GM18868 (cell line): ENCODE results near the gene OR6B3.

Source experiments
- ATAC-seq: cut with Tn5 transposase; IDR thresholded peaks from one replicate; pipeline ENCODE4 v1.9.1; 2021; ENCODE audit warnings: mild to moderate bottlenecking, moderate library complexity; ENCODE audit not compliant: unreplicated experiment

Gene OR6B3

DNA sequence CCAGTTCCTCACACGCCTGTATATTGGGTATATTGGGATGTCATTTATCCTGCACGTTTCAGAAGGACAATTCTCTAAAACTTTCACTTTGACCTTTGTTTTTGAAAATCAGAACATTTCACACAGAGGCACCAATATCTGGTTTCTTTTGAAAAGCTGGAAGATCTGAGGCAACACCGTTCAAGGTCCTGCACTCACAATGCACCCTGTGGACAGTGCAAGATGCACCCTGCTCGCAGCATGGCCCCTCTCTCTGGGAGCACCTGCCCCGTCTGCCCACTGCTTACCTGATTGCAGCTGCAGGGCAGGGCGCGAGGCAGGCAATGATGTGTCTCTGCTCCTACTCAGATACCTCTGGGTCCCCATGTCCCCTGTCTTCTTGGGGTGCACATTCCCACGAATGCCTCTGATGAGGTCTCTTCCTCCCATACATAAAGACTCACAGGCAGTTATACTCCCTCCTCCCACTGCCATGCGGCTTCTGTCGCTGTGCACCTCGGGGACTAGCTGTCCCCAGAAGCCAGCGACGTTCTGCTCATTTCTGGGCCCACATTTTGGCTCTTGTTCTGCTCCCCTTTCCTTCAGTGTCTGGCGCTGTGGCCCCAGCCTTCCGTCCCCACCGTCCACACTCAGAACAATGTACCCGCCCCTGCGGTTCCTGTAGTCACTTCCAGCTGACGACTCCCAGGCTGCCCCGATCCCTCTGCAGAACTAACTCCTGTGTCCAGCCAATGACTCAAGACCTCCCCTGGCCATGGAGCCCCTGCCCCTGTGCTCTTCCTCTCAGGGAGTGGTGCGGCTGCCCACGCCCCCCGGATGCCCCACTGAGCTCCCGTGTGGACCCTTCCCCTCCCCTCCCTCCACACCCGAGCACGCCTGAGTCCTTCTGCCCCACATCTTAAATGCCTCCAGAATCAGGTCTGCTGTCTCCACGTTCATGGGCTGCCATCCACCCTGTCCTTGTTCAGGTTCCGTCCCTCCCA lies at the start of gene OR6B3:
Gene OR6B3 (minus strand): TSS at position 349 of the 983 bp plus-strand sequence.
- no peak for ATAC-seq

DNA sequence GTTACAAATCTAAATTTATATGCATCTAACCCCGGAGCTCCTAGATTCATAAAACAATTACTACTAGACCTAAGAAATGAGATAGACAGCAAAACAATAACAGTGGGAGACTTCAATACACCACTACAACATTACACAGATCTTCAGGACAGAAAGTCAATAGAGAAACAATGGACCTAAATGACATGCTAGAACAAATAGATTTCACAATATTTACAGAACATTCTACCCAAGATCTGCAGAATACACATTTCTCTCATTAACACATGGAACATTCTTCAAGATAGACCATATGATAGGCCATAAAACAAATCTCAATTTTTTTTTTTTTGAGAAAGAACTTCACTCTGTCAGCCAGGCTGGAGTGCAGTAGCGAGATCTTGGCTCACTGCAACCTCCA lies 45.0 kb upstream of the OR6B3 start:
- no peak for ATAC-seq

DNA sequence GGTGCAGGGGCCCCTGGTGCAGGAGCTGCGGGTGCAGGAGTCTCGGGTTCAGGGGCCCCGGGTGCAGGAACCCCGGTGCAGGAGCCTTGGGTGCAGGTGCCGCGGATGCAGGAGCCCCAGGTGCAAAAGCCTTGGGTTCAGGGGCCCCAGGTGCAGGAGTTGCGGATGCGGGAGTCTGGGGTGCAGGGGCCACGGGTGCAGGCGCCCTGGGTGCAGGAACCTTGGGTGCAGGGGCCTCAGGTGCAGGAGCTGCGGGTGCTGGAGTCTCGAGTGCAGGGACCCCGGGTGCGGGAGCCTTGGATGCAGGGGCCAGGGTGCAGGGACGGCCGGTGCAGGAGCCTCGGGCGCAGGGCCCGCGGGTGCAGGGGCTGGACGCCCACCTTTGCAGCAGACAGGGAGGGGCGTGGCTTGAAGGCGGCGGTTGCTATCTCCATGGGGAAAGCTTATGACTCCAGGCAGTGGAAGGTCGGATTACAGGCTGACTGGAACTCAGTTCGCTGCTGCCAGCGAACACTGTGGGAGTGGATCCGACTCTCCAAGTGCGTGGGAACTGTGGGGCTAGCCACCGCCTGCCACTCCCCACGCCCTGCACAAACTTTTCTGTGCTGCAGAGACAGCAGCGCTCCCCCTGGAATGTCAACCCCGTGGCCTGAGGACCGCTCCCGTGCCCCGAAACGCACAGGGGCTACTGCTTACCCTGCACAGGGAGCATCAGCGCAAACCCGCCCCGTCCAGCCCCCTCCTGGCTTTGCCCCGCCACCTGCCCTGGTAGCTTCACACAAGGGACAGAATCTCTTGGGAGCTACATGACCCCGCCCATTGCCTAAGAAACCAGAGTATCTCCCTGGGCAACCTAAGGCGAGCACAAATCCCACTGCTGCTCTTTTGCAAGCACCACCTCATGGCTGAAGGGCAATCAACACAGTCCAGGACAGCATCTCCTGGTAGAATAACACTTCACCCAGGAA lies 42.5 kb upstream of the OR6B3 start:
- ATAC-seq: no peak

DNA sequence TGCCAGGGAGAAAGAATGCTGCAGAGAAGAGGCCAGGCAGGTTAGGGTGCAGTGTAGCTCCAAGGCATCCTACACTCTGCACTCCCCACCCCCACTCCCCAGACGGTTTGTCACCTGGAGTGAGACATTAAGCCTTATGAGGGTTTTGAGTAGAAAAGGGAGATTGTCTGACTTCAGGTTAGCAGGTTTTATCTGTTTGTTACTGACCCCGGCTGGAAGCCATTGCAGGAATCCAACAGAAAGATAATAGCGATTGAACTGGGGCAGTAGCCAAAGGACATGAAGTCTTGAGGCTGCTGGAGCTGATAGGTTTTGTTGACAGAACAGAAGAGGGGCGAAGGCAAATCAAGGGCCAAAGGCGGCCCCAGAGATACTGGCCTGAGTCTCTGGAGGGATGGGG lies 36.0 kb upstream of the OR6B3 start:
- ATAC-seq: no peak

DNA sequence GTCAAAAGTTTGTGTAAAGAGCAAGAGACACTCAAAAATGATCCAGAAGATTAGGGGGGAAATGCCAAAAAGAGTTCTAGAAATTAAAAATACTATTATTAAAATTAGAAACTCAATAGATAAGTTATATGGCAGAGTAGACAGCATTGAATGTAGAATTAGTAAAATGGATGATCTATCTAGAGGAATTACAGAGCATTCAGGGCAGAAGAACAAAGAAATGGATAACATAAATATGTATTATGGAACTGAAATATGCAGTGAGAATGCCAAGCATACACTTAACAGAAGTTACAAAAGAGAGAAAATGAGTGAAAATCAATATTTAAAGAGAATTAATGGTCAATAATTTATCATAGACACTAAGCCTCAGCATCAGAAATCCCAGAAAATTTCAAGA lies 33.2 kb upstream of the OR6B3 start:
- ATAC-seq: no peak

DNA sequence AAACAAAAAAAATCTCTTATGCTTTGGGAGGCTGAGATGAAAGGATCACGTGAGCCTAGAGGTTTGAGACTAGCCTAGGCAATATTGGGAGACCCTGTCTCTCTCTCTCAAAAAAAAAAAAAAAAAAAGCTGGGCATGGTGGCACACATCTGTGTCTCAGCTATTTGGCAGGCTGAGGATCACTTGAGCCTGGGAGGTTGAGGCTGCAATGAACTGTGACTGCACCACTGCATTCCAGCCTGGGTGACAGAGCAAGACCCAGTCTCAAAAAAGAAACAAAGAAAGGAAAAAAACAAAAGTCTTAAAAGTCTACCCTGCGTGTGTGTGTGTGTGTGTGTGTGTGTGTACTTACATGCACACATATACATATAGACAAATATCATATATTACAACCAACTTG lies 25.3 kb upstream of the OR6B3 start:
- no peak for ATAC-seq

DNA sequence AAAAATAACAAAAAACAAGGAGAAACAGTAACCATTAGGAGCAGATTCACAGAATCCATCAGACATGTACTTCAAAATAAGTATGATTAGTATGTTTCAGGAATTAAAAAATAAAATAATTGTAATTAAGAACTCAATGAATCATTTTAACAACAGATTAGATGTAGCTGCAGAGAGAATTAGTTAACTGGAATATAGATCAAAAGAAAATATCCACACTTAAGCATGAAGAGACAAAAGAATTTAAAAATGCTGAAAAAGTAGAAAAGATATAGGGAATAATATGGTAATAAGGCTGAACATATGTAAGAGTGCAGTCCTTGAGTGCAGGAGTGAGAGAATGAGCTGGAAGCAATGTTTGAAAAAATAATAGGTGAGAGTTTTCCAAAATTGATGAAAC lies 24.1 kb upstream of the OR6B3 start:
- no peak for ATAC-seq

DNA sequence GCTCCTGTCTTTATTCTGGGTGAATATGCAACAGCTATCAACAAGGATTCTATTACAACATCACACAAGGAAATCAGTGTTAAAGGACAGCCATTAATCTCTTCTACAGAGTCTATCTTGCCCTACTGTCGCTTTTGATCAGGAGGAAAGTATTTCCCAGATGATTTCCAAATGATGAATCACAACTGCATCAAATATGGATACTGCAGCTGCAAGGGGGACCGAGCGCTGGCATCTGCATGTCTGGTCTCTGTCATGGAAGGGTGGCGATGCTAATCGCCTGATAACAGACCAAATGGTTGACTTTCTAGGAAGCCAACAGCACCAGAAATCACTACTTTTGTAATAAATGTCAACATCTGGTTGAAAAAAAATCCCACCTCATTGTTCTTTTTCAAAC lies 21.2 kb upstream of the OR6B3 start:
- no peak for ATAC-seq

DNA sequence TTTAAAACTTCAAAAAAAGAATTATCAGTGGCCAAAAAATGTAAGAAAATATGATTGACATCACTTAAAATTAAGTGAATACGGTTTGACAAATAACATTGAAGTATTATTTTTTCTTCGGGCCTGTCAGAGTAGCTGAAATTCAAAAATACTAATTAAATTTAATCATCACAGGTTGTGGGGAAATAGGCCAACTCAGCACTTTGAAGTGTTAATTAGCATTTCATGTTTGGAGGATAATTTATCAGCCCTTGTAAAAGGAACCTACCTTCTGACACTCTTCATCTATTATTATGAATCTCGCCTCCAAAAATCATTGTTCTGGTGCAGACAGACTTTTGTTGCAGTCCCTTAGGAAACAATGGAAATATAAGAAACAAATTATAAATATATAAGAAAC lies 17.6 kb upstream of the OR6B3 start:
- no peak for ATAC-seq

DNA sequence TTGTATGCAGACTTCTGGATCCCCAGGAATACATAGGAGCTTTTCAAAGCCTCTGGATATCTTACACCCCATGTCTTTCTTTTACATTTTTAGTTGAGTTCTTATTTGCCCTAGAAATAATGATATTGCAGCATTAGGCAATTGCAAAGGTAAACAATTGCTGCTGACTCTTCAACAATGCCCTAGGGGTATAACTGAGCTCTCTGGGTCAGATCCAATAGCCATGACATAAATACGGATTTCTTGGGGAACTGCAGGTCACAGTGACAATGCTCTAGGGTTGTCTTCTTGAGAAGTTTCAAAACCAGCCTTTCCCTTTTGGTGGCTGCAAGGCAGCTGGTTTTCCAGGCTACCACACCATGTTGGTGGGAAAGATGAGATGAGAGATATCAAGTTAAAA lies 16.5 kb upstream of the OR6B3 start:
- no peak for ATAC-seq

DNA sequence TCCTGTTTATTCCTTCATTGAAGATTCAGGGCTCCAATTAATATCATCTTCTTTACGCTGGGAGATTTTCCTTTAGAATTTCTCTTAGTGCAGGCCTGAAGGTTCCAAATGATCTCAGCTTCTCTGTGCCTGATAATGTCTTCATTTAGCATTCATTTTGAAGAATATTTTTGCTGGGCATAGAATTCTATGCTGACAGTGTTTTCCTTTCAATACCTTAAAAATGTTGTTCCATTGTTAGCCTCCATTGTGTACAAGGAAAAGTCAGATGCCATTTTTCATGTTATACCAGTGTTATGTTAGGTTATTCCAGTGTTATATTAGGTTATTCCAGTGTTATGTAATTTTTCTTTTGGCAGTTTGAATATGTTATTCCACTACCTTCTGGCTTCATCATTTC lies 14.9 kb upstream of the OR6B3 start:
- no peak for ATAC-seq

DNA sequence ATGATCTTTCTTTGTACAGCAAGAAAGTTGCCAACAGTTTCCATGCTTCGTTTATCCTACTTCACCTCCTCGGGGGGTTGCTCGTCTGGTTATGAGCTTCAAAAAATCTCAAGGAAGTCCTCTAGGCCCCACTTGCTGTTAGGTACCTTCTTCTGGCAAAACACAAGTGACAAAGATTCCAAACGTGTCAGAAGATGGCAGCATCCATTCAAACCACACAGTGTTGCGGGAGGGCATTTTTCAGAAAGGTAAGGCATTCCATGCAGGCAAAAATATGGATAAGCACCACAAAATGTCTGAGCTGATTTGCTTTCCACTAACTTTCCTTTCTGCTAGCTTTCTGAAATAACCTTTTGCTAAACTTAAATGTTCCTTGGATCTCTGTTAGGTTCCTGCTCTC lies 13.2 kb upstream of the OR6B3 start:
- no peak for ATAC-seq

DNA sequence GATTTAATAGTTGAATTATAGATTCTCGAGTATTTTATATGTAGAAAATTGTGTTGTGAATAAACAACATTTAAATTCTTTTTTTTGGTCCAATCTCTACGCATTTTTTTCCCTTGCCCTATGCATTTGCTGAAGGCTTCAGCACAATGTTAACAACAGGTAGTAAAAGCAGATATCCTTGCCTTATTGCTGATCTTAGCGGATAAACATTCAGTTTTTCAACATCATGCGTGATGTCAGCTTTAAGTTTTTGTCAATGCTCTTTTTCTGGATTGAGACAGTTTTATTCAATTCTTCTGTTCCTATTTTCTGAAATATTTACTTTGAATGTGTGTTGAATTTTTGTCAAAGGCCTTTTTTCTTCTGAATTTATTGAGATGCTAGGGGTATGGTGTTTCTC lies 11.6 kb upstream of the OR6B3 start:
- no peak for ATAC-seq

DNA sequence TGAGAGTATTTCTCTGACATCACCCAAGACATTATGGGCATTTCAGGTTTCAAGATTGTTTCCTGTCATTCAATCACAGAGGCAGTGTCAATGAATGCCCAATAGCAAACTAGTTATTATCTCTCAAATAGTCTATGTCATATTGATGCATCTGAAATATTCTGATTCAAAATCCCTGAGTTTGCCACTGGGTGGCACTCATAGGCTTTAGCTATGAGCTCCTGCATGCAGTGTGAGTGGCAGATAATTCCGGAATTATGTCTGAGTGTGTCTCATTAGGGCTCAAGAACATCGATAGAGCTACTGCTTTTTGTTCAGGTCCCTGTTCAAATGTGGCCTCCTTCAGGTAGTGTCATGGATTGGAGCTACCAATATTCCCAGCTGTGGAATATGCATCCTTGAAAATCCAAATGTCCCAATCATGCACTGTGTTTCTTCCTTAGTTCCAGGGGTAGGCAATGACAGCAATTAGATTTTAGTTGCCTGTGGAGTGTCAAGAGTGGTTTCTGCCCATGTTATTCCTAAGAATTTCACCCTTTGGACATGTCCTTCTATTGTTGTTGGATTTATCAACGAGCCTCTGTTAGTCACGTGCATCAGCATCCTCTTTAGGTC lies 7.8 kb upstream of the OR6B3 start:
- no peak for ATAC-seq

DNA sequence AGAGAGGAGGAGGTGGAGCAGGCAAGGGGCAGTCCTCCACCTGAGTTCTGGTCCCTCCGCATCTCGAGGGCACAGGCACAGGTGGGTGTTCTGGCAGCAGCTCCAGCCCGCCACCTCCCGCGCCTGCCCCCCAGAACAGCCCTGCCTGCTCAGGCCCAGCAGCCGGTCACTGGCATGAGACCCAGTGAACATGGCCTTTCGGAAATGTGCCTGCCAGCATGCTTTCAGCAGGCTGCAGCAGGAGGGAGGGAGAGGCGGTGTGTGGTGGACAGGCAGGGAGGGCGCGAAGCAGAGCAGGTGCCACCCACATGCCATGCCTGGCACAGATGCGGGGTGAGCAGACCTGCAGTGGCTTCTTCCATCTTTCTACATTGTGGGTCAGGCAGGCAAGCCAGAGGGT lies 3.4 kb upstream of the OR6B3 start:
- no peak for ATAC-seq

DNA sequence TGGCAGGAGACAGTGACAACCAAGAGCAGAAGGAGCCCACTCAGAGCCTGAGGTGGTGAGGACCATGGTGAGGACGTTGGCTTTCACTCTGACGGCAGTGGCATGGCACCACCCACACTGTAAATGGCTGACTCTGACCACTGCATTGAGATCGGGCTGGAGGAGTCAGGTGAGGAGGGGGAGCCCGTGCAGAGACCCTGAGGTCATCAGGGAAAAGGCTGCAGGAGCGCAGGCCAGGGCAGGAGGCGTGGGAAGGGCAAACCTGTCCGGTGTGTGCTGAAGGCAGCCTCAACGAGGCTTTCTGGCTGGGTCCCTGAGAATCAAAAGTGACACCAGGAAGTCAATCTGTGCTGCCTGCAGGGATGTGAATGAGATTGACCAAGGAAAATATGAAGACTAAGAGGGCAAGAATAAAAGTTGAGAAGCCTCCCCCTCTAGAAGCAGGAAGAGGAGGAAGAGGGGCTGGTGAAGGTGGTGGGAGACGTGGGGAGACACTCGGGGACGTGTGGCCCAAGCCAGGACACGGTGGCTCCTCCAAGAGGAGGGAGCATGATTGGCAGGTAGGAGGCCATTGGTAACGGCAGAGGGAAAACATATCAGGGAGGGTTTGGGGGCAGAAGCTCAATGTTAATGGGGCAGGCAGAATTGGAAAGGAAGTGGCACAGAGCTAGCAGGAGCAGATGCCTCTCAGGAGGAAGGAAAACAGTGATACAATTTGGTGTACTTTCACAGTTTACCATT lies 2.0 kb upstream of the OR6B3 start:
- no peak for ATAC-seq

DNA sequence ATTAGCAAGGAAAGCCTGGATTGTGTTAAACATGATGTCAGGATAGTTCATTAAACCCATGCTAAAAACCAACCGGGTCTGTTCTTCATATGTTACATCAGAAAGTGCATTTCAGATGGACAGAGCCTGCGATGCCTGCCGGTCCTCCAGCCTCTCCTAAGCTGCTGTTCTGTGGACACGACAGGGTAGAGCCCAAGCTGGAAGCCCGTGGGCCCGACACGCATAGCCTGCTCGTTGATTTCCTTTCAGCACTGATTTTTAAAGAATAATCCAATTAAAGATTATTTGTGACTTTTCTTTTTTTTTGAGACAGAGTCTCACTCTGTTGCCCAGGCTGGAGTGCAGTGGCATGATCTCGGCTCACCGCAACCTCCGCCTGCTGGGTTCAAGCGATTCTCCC lies 797 bp downstream of the OR6B3 start:
- no peak for ATAC-seq

DNA sequence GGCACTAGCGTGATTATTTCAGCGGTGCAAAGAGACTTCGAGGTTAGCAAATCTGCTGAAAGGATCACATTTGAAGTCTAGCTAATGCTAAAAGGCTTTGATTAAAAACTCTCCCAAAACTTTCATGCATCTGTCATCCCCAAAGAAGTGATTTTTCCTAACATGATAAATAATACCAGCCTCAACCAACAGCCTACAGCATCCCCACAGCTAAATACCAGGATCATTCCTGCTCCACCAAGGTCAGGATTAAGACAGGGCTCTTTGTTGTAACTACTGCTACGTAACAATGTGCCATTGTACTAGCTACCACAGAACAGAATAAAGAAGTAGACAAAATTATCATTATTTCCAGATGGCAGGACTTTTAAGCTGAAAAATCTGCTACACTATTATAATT lies 1.6 kb downstream of the OR6B3 start:
- ATAC-seq: no peak

DNA sequence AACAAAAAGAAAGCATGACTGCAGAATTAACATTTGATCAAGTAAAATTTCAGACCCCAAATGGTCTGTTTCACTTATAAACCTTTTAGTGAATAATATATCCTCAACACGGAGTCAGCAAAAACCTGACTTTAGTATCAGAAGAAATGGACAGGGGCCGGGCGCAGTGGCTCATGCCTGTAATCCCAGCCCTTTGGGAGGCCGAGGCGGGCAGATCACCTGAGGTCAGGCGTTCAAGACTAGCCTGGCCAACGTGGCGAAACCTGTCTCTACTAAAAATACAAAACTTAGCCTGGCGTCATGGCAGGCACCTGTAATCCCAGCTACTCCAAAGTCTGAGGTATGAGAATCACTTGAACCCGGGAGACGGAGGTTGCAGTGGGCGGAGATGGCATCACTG lies 3.0 kb downstream of the OR6B3 start:
- ATAC-seq: no peak

DNA sequence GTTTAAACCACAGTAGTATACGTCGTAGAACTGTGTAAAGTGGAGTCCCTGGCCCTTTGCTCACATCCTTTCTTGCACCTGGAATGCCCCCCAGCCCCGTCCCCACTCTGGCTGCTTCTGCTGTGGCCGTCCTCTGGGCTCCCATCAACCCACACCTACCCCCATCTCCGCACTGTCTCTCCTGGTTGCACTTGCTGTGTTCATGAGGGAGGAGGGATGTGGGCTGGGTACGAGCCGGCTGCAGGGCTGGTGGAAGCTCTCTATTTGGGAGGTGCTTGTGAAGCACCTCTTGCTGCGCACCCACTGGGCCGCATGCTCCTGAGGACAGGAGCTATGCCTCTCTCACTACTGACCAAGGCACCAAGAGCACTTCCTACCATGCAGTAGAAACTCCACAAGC lies 5.1 kb downstream of the OR6B3 start:
- ATAC-seq: no peak

DNA sequence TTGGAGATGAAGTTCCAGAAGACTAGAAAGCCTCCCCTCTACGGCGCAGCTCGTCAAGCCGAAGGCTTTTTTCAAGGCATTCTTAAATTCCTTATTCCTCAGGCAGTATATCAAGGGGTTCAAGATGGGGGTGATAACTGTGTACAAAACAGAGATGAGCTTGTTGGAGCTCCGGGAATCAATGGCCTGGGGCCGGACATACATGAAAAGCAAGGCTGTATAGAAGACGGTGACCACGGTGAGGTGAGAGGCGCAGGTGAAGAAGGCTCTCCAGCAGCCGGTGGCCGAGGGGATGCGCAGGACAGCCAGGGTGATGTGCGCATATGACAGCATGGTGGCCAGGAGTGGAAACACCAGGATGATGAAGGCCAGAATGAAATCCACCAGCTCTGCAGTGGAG lies 8.2 kb downstream of the OR6B3 start:
- no peak for ATAC-seq
